Islet precursor cell (in vitro differentiated cells): Measurements from ENCODE around the gene LYZ.

Experiments used
- DNase-seq: peaks from one replicate; pipeline ENCODE4 v3.0.0-alpha.2; 2018

Gene LYZ

DNA sequence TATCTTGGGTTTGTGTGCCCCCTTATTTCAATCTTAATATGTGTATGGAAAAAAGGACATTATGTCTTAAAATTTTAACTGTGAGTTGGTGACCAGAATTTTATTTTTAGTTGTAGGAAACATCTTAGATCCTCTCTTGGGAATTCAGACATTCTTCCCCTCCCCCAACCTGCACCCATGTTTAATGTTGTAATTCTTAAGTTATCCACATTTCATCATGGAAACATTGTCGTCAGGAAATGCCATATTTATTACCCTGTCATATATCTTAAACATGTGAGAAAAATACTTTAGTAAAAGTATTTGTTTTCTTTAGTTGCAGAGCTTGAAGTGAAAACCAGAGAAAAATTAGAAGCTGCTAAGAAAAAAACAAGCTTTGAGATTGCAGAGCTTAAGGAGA is 41.6 kb downstream of the LYZ start:
- no peak for DNase-seq

DNA sequence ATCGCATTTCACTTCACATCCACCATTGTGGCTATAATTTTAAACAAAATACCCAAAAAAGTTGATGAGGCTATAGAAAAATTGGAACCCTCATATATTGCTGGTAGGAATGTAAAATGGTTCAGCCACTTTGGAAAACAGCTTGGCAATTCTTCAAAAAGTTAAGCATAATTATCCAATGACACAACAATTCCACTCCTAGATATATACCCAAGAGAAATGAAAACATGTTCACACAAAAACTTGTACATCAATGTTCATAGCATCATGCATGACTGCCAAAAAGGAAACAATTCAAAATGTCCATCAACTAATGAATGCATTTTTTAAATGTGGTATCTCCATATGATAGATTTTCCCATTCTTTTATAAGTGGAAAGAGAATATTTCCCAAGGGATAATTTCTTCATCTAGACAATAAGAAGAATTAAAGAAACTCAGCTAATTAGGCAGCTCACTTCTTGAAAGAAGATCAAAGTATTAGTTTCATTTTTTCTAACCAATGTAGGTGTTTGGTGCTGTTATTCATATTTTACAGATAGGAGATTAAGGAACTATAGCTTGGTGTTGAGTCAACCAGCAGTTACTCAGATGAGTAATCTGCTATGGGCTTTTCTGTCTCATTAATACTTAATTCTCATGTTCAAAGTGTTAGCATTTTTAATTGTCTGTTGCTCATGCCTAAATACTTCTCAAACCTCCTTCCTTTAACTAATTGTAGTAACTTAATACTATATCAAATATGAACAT is 44.2 kb downstream of the LYZ start:
- no peak for DNase-seq

DNA sequence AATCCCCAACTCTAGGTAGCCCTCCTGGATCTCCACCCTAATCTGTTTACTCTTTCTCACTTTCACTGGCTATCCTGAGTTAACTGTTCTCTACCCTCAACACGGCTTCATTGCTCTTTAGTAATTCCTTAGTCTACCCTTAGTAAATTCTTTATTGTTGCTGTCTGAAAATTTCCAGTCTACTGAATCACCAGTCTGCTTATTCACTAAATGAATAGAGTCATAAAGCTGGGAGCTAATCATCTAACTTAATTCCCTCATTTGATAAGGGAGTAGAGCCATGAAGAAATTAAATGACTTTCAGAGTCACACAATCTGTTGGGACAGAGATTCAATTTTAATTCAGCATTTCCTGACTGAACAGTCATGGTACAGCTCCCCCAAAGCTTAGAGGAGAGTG is 47.9 kb downstream of the LYZ start:
- DNase-seq: no peak

DNA sequence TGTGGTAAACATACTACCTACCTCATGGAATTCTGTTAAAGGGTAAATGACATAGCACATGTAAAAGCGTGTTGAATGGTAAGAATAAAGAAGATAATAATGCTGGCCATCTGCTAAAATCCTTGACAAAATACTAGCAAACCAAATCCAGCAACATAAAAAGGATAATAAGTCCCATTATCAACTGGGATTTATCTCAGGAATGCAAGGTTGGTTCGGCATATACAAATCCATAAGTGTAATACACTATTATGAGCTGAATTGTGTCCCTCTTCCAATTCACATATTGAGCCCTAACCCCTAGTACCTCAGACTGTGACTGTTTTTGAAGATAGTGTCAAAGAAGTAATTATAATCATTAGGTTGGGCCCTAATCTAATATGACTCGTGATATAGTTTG is 48.8 kb downstream of the LYZ start:
- DNase-seq: no peak

DNA sequence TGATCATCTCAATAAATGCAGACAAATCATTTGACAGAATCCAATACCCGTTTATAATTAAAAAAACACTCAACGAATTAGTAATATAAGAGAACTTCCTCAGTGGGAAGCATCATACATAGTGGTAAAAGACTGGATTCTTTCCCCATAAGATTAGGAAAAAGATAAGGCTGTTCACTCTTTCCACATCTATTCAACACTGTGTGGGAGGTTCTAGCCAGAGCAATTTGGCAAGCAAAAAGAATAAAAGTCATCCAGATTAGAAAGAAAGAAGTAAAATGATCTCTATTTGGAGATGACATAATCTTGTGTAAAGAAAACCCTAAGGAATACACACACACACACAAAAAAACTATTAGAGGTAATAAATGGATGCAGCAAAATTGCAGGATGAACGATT is 49.8 kb downstream of the LYZ start:
- no peak for DNase-seq

DNA sequence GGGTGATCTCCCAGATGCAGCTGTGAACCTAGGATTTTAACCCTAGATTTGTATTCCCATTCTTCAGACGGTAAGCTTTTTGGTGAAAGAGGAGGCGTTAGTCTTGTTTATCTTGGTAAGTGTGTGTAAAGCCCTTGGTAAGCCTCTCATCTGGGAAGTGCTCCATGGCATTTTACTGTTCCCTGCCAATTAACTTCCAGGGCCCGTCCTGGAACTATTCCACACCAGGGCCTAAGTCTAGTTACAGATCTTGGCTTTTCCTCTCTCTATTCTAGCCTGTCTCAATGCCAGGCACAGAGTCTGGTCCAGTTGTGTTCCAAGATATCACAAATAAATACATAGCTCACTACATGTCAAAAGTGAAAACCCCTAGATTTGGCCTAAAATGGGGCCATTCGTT is 53.8 kb downstream of the LYZ start:
- DNase-seq: no peak
